Measurements from ENCODE around the gene CIB4.
A peak's percentile ranks its signal among the peaks of the same experiment; 100 is the strongest.

The CIB4 gene

DNA sequence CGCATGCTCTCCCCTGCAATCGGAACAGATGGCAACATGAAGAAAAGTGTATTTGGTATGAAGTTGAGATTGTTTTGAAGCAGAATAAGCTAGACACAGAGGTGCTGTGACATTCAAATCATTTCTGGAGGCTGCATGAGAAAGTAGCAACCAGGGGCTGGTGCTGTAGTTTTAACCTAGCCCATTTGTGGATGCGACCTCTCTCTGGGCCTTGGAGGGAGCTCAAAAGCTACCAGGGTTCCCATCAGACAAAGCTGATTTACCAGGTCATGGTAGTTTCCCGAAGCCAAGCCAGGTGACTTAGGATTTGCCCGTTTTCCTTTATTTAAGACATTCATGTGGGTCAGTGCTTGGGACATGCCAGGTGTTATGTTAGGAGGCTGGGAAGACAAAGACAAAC is 77.5 kb downstream of the CIB4 start:
- DNase-seq = no peak

GRCh38 chr2:26562811-26563645 is 78.1 kb downstream of the CIB4 start:
- no peak for DNase-seq

DNA sequence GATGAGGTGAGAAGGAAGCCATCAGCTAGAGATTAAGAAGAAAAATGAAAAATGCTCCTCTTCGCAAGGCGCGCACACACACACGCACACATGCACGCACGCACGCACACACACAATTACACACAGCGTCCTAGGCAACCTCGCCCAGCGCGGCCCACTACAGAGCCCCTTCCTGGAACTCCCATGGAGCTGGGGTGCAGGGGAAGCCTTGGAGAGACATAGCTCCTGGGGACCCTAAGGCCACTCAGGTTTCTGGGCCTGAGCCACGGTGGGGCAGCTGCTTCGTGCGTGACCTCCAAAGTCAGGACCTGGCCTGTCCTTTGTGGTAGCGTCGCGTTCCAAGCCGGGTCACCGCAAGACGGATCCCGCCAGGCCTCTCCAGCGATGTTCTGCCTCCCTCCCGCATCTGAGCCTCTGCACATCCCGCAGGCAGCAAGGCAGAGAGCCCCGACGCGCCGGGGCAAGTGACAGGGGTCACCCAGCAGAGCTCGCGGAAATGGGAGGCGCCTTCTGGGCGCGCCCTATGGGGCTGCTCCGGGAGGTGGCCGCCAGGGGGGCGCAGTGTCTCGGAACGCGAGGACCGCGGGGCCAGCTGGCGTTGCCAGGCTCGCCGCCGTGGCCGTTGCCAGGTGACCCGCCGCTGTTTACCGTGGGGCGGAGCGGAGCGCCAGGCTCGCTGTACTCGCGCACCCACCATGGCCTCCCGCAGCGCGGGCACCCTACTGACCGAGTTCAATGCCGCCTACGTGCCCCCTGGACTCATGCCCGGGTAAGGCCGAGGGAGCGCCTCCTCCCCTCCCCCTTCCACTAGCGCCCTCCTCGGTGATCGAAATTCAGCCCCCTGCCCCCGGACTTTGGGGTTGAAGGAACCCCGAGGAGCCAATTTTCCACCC is 79.0 kb downstream of the CIB4 start:
- DNase-seq = peak; percentile 30

DNA sequence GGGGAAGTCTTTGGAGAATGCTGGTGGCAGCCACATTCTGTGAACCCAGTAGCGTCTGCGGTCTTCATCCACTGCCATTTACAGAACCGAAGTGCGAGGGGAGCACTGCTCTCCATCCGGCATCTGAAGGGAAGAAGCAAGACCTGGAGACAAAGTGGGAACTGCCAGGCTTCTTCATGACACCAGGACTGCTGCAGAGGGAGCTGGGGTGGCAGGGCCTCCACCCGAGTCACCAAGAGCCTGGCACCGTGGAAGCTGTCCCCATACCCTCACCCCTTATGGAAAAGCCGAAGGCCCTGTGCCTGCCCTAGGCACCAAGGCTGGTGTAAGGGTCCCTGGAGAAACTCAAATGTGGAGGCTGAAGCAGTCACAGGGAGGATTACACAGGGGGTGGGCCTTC is 79.8 kb downstream of the CIB4 start:
- no peak for DNase-seq

GRCh38 chr2:26560892-26561291 is 80.3 kb downstream of the CIB4 start:
- DNase-seq = no peak

DNA sequence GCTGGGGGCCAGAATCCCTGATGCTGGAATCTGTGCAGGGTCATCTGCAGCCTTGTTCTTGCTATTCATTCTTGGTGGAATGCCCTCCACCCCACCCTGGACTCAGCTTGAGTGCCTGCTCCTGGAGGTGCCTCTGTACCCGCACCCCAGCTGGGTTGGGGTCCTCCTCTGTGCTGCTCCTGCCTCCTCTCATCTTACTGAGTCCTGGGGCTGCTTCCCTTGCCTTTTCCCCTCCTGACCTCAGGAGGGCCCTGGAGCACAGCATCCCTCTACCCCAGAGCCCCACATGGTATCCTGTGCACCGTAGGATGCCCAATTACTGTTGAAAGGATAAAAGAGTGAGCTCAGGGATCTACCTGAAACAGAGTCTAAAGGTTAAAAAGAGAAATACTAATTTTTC is 81.6 kb downstream of the CIB4 start:
- DNase-seq = no peak

- DNase-seq = no peak
Measured at GRCh38 chr2:26559044-26559405, 82.1 kb downstream of the CIB4 start.

- no peak for DNase-seq
Measured at GRCh38 chr2:26558271-26559043, 82.7 kb downstream of the CIB4 start.

DNA sequence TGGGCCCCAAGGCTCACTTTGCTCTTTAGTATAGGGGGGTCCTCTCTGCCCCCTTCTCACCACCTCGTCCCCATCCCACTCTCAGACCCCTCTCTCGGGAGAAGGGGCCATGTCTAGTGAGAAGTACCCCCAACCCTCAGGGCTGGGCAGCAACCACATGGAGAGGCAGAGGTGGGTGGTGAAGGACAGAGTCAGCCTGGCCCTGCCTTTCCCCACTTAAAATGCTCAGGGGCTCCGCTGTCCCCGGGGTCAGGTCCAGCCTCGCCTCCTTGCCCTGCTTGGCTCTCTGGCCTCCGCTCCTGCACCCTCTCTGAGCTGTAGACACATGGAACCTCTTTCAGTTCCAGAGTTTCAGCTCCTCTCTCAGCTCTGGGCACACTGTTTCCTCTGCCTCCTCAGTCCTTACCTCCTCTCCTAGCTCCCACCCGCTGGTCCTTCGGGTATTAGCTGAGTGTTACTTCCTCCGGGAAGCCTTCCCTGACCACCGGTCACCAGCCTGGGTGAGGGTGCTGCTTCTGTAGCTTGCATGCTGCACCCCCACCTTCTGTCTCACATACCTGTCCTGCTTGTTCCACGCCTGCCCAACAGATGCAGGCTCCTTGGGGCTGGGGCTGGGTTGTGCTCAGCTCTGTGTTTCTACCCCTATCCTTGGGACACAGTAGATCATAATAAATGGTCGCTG is 83.8 kb downstream of the CIB4 start:
- no peak for DNase-seq

- DNase-seq = no peak
Measured at GRCh38 chr2:26556309-26557243, 84.6 kb downstream of the CIB4 start.

DNA sequence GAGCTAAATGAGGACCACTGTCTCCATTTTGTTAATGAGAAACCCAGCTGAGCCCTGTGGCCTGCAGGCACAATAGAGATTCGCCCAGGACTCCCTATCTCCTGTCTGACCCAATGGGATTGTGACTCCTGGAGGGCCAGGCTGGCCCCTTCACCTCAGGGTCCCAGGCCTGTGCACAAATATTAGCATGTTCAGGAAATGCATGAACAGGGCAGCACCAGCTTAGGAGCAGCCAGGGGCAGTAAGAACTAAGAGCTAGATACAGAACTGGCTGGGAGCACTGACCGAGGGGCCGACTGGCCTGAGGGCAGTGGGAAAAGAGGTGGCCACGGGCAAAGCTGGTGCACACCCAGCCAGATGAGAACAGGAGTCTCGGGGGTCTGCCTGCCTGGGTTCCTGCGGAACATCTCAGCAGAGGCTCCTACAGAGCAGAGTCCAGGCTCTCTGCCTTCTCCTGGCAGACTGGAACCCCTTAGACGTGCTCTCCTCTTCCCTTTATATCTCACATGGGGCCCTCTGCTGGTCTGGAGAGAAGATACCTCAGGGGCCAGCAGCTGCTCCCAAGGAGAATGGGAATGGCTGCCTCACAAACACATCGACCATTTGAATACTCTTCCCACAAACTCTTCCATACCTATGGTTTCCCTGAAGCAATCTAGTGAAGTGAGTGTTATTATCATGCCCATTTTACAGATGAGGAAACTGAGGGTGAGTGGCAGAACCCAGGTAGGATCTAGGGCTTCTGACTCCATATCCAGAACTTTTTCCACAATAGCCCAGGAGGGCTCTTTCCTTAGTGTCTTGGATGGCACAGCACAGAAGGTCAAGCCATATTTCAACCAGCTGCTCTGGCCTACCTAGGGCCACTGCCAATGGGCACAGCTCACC is 85.7 kb downstream of the CIB4 start:
- DNase-seq = no peak

GRCh38 chr2:26552641-26553374 is 88.4 kb downstream of the CIB4 start:
- no peak for DNase-seq

DNA sequence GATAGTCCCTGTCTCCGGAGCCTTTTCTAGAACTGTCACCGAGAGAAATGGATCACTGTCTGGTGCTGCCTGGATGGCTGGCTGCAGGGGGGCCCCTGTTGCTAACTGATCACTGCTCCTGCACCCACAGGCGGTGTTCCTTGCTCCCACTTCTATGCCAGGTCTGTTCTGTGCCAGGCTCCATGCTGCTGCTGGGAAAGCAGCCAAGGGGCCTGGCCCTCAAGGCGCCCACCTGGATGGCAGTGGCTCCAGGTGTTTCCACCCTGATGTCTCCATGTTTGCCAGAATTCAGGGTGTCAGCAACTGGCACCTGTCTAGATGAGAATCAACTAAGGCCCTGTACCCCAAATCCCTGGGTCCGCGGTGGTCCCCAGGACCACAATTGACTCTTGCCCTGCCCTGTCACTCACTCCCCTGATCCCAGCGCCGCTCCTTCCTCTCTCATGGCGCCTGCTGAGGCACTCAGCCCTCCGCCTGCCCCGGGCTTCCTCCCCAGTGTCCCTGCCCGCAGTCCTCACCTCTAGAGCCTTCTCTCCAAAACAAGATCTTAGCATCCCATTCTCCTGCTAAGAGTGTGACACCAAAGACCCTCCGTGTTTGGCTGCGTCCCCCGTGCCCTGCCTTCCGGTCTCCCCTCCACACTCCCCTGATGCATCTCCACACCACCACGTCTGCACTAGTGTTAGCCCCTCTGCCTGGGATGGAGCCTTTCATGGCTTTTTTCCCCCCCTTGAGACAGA is 90.7 kb downstream of the CIB4 start:
- DNase-seq = no peak

DNA sequence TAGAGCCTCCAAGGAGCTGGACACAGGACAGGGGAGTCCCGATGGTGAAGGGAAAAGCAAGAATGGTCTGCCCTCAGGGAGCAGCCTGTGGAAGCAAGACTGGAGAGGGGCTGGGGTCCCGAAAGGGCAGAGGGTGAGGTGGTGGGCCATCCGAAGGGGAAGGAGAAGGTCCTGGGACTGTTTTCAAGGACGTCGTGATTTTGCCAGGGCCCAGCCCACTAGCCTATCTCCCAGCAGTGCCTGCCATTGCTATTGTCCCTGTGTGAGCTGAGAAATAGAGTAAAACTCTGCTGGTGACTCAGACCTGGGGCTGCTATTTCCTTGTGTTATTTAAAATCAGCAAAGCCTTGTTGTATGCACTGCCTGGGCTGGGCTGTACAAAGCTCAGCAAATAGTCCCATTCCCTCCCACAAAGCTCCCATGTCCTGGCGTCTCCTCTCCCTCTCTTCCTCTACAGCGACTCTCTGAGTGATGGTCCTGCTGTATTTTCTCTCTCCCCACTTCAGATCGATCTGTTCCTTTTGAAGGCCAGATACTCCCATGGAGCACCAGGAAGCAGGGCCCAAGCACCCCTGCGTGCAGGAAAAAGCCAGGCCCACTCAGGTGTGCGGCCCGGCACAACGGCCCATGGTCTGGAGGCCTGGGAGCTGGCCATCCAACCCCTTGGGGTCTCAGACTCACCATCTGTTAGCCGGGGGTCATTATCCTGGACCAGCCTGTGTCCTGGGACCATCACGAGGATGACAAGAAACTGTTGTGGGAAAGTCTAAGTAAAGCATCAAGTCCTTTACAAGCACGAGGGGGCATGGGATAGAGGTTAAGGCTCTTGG is 98.3 kb downstream of the CIB4 start:
- DNase-seq = no peak

- no peak for DNase-seq
Measured at GRCh38 chr2:26542194-26542455, 99.0 kb downstream of the CIB4 start.

DNA sequence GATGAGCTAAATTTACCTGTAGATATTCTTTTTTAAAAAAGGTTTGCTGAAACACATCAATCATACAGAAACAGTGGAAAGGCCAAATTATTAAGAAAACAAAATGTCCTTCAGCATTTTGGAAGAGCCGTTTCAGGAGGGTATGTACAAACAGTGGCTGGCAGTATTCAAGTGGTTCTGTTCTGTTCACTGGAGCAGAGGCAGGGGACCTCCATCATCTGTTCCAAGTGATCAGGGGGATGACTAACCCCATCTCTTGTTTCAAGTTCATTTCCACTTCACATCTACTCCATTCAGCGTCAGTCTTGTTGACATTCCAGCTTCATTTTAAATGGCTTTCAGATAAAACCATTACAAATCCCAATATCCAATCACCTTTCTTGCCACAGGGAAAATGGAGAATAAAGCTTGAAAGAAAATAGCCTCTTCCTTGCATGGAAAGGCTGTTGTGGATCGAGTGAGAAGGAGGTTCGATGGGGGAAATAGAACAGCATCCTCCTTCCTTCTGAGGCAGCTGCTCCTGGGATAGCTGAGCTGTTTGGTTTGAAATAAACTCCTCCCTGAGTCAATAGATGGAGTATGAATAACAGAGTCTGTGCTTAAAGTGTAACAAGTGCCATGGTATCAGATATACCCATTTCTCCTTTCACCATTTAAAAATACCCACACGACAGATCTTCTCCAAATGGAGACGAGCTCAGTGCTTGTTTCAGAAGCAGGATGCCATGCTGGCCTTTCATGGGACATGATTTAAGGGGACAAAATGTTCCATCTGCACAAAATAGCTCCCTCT is 99.6 kb downstream of the CIB4 start:
- DNase-seq = no peak

- DNase-seq = no peak
Measured at GRCh38 chr2:26540961-26541360, 100.2 kb downstream of the CIB4 start.

GRCh38 chr2:26540306-26540705 is 100.9 kb downstream of the CIB4 start:
- no peak for DNase-seq

Data from stimulated activated CD4-positive, alpha-beta T cell treated with anti-CD3 and anti-CD28 coated beads, Interleukin-1b, Interleukin-23, amount 100 ng/mL, for 48 hours (primary cell).